GM12864 (cell line): ENCODE measurements around the gene OPTC.

Experiments used
- DNase-seq: peaks from one replicate; pipeline ENCODE4 v3.0.0-alpha.2; 2011; ENCODE audit warnings: low read depth
- H3K4me3 ChIP-seq: 2 replicates; pipeline ENCODE4 v1.5.1; 2011; ENCODE audit warnings: mild to moderate bottlenecking, low read depth, low read length, control low read depth
- TF ChIP-seq, protein P1 (sequence below): IDR thresholded peaks from 2 replicates; pipeline ENCODE4 v1.5.1; 2011; ENCODE audit warnings: low read depth, mild to moderate bottlenecking, moderate library complexity, low read length, control low read depth, inconsistent platforms; ENCODE audit errors: missing control alignments

The OPTC gene

GRCh38 chr1:203451836-203452784, 41.8 kb upstream of the OPTC start:
- no peak overlapping the region for H3K4me3 ChIP-seq
- TF ChIP-seq, protein P1, sequence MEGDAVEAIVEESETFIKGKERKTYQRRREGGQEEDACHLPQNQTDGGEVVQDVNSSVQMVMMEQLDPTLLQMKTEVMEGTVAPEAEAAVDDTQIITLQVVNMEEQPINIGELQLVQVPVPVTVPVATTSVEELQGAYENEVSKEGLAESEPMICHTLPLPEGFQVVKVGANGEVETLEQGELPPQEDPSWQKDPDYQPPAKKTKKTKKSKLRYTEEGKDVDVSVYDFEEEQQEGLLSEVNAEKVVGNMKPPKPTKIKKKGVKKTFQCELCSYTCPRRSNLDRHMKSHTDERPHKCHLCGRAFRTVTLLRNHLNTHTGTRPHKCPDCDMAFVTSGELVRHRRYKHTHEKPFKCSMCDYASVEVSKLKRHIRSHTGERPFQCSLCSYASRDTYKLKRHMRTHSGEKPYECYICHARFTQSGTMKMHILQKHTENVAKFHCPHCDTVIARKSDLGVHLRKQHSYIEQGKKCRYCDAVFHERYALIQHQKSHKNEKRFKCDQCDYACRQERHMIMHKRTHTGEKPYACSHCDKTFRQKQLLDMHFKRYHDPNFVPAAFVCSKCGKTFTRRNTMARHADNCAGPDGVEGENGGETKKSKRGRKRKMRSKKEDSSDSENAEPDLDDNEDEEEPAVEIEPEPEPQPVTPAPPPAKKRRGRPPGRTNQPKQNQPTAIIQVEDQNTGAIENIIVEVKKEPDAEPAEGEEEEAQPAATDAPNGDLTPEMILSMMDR, result no peak
- no peak for DNase-seq

- TF ChIP-seq, protein P1, result no peak
- no peak overlapping the region for H3K4me3 ChIP-seq
- no peak for DNase-seq
Observed at GRCh38 chr1:203453016-203453415, 40.9 kb upstream of the OPTC start.

DNA sequence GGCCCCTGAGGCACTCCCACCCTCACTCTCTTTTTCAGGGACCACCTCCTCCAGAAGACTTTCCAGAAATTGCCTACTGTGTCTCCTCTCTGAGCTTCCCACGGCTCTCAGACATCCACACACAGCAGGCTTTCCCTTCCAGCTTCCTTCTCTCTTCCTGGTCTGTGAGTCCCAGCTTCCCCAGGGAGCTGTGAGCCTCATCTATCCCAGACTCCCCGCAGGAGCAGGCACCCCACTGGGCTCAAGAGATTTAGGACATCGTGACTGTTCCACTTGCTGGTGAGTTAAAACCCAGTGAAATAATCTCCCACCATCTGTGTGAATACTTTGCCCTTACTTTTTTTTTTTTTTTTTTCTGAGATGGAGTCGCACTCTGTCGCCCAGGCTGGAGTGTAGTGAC, 40.3 kb upstream of the OPTC start:
- TF ChIP-seq, protein P1, result no peak
- DNase-seq, result no peak
- H3K4me3 ChIP-seq, result no peak overlapping the region

DNA sequence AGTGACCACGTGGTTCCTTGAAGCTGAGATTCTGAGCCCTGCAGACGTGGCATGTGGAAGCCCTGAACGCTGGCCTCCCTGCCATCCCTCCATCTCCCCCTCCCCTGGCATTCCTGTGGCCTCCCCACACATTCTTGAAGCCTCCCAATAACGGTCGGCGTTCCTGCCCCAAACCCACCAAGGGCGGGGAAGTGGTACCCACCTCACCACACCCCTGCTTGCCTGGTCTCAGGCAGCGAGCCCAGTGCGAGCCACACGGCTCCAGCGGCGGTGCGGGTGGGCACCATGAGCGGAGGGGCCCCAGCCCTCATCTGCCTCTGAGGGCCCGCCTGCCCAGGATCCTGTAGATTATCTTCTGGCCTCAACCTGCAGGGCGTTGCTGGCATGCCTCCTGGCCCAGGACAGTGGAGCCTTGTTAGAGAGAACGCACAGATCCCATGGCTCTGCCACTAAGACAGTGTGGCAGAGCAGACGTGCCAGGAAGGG, 38.9 kb upstream of the OPTC start:
- TF ChIP-seq, protein P1, result no peak
- H3K4me3 ChIP-seq, result no peak overlapping the region
- no peak for DNase-seq

GRCh38 chr1:203455706-203456105, 38.2 kb upstream of the OPTC start:
- TF ChIP-seq, protein P1, result no peak
- DNase-seq, result no peak
- H3K4me3 ChIP-seq, result no peak overlapping the region

DNA sequence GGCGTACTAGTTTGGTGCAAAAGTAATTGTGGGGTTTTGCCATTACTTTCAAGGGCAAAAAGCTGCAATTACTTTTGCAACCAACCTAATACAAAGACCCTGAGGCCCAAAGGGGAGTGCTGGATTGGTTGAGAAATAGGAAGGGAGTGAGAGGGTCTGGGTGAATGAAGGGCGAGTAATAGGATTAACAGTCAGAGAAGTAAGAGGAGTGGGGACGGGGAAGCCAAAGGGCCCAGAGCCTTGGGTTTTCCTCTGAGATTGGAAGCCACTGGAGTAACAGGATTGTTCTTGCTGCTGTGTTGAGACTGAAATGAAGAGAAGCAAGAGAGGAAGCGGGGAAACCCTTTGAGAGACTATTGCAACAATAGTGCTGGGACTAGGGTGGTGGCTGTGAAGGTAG, 37.4 kb upstream of the OPTC start:
- no peak overlapping the region for H3K4me3 ChIP-seq
- TF ChIP-seq, protein P1, result no peak
- DNase-seq, result no peak
